HepG2 (cell line): ENCODE results near the gene CCDC57. TPM values are rescaled to one million over a fixed set of nuclear protein-coding genes. Genes with fewer than 3 reads are reported as not detected.

Source experiments
- GTF3A ChIP-seq: sonication (generic); formaldehyde crosslinking; conservative IDR thresholded peaks from 2 replicates; pipeline ENCODE4 v1.4.0; 2020; ENCODE audit warnings: mild to moderate bottlenecking, missing genetic modification reagents
- HNRNPK ChIP-seq: fragments of 200-400 bp; formaldehyde crosslinking; IDR thresholded peaks from 2 replicates; pipeline ENCODE4 v1.6.1; 2018; ENCODE audit warnings: low read length, low read depth, moderate library complexity, mild to moderate bottlenecking; ENCODE audit not compliant: poor library complexity, severe bottlenecking
- HNRNPLL ChIP-seq: fragments of 200-400 bp; formaldehyde crosslinking; IDR thresholded peaks from 2 replicates; pipeline ENCODE4 v1.6.1; 2017; ENCODE audit warnings: mild to moderate bottlenecking, low read depth, low read length; ENCODE audit not compliant: poor library complexity, severe bottlenecking
- KDM1A ChIP-seq: IDR thresholded peaks from 2 replicates; pipeline ENCODE4 v1.6.1; 2016; ENCODE audit warnings: missing compliant biosample characterization
- PCBP2 ChIP-seq: fragments of 200-400 bp; formaldehyde crosslinking; optimal IDR thresholded peaks from 2 replicates; pipeline ENCODE3; 2018; ENCODE audit warnings: low read length, low read depth; ENCODE audit not compliant: poor library complexity, severe bottlenecking
- PHF5A ChIP-seq: IDR thresholded peaks from one replicate; pipeline ENCODE4 v1.6.1; 2018; ENCODE audit warnings: low read depth, missing genetic modification reagents; ENCODE audit not compliant: unreplicated experiment
- POGK ChIP-seq: sonication (generic); formaldehyde crosslinking; conservative IDR thresholded peaks from 2 replicates; pipeline ENCODE4 v1.8.0; 2022; ENCODE audit warnings: mild to moderate bottlenecking, moderate library complexity, missing genetic modification reagents
- RAD21 ChIP-seq: fragments of 450-650 bp; formaldehyde crosslinking; IDR thresholded peaks from 2 replicates; pipeline ENCODE4 v1.5.0; 2020; ENCODE audit warnings: mild to moderate bottlenecking
- SMAD1 ChIP-seq: sonication (generic); formaldehyde crosslinking; IDR thresholded peaks from 2 replicates; pipeline ENCODE4 v1.4.0; 2020; ENCODE audit warnings: missing genetic modification reagents, low read depth, mild to moderate bottlenecking, borderline replicate concordance
- SMAD9 ChIP-seq: sonication (generic); formaldehyde crosslinking; IDR thresholded peaks from 2 replicates; pipeline ENCODE4 v1.5.1; 2020; ENCODE audit warnings: mild to moderate bottlenecking, missing genetic modification reagents
- ZBTB3 ChIP-seq: sonication (generic); formaldehyde crosslinking; IDR thresholded peaks from 2 replicates; pipeline ENCODE4 v1.4.0; 2020; ENCODE audit warnings: low read depth, mild to moderate bottlenecking, moderate library complexity, missing genetic modification reagents, borderline replicate concordance
- ZNF296 ChIP-seq: sonication (generic); formaldehyde crosslinking; conservative IDR thresholded peaks from 2 replicates; pipeline ENCODE4 v1.5.0; 2020; ENCODE audit warnings: mild to moderate bottlenecking, missing genetic modification reagents
- ZNF567 ChIP-seq: sonication (generic); formaldehyde crosslinking; IDR thresholded peaks from 2 replicates; pipeline ENCODE4 v1.8.1; 2023; ENCODE audit warnings: mild to moderate bottlenecking, missing genetic modification reagents, borderline replicate concordance
- ZNF703 ChIP-seq: sonication (generic); formaldehyde crosslinking; IDR thresholded peaks from 2 replicates; pipeline ENCODE4 v1.5.1; 2020; ENCODE audit warnings: missing genetic modification reagents, mild to moderate bottlenecking, moderate library complexity, borderline replicate concordance
- ZNF766 ChIP-seq: sonication (generic); formaldehyde crosslinking; IDR thresholded peaks from 2 replicates; pipeline ENCODE4 v1.5.0; 2020; ENCODE audit warnings: missing genetic modification reagents, borderline replicate concordance
- ZNF850 ChIP-seq: sonication (generic); formaldehyde crosslinking; conservative IDR thresholded peaks from 2 replicates; pipeline ENCODE4 v1.9.0; 2021; ENCODE audit warnings: mild to moderate bottlenecking, missing genetic modification reagents
- polyA plus RNA-seq, 8 experiments: library from polyadenylated mRNA; depleted of rRNA in 3 of 8; stranded (reverse) in 7 of 8; unstranded in 1 of 8; fragments of >200 nt; fragmentation: Illumina TruSeq in 4 of 8; extraction: Trizol in 4 of 8; gene quantifications; 2 replicates each; pipeline versions ENCODE4 v1.2.1 to v1.2.3, GENCODE V29; 2011 to 2016; ENCODE audit warnings: low read depth in 4 of 8, missing spikeins in 1 of 8, mixed read lengths in 1 of 8; ENCODE audit not compliant: insufficient read depth in 1 of 8
- total RNA-seq, 5 experiments: library from RNA; depleted of rRNA; stranded (reverse); fragments of >200 nt; fragmentation: Illumina TruSeq; extraction: Trizol; gene quantifications; 2 replicates each; pipeline ENCODE4 v1.2.3, GENCODE V29; 2016; ENCODE audit warnings: low read depth in 1 of 5
- TF ChIP-seq, protein P1 (sequence below): IDR thresholded peaks from 2 replicates; pipeline ENCODE4 v1.6.1; 2016; ENCODE audit warnings: mild to moderate bottlenecking
- TF ChIP-seq, protein P2 (sequence below): IDR thresholded peaks from 2 replicates; pipeline ENCODE4 v1.6.1; 2016; ENCODE audit warnings: low read depth
- TF ChIP-seq, protein P3 (sequence below): sonication (generic); formaldehyde crosslinking; IDR thresholded peaks from 2 replicates; pipeline ENCODE4 v1.4.0; 2020; ENCODE audit warnings: mild to moderate bottlenecking, missing genetic modification reagents
- TF ChIP-seq, protein P4 (sequence below): sonication (generic); formaldehyde crosslinking; IDR thresholded peaks from 2 replicates; pipeline ENCODE4 v1.5.1; 2020; ENCODE audit warnings: mild to moderate bottlenecking, missing genetic modification reagents

CCDC57 gene
- total and polyA plus RNA-seq, 2 of the 13 experiments (the other 11 are each of a cell fraction or from before 2014, with no cell fraction given): 59.3 to 59.9 TPM

- TF ChIP-seq HNRNPK (peak; percentile 73), PHF5A (CRISPR knock-in tag) (peak; percentile 23), KDM1A (no peak), SMAD1 (CRISPR knock-in tag) (no peak), ZBTB3 (no peak), GTF3A (CRISPR knock-in tag) (no peak), RAD21 (CRISPR knock-in tag) (peak; percentile 45; the same call in 1 of the 2 replicates), ZNF766 (CRISPR knock-in tag) (no peak), ZNF296 (CRISPR knock-in tag) (peak; percentile 27; the same call in 1 of the 2 replicates), PCBP2 (no peak), ZNF703 (CRISPR knock-in tag) (no peak), SMAD9 (CRISPR knock-in tag) (0 out of 2 replicates have a peak, but pooled peaks have one; percentile 14), ZNF850 (CRISPR knock-in tag) (0 out of 2 replicates have a peak, but pooled peaks have one; percentile 19), ZNF567 (CRISPR knock-in tag) (no peak; the same call in 1 of the 2 replicates), HNRNPLL (peak; percentile 37), POGK (CRISPR knock-in tag) (no peak)
- TF ChIP-seq, protein P1, sequence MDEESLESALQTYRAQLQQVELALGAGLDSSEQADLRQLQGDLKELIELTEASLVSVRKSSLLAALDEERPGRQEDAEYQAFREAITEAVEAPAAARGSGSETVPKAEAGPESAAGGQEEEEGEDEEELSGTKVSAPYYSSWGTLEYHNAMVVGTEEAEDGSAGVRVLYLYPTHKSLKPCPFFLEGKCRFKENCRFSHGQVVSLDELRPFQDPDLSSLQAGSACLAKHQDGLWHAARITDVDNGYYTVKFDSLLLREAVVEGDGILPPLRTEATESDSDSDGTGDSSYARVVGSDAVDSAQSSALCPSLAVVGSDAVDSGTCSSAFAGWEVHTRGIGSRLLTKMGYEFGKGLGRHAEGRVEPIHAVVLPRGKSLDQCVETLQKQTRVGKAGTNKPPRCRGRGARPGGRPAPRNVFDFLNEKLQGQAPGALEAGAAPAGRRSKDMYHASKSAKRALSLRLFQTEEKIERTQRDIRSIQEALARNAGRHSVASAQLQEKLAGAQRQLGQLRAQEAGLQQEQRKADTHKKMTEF: peak; percentile 75; the same call in 1 of the 2 replicates
- TF ChIP-seq, protein P2, sequence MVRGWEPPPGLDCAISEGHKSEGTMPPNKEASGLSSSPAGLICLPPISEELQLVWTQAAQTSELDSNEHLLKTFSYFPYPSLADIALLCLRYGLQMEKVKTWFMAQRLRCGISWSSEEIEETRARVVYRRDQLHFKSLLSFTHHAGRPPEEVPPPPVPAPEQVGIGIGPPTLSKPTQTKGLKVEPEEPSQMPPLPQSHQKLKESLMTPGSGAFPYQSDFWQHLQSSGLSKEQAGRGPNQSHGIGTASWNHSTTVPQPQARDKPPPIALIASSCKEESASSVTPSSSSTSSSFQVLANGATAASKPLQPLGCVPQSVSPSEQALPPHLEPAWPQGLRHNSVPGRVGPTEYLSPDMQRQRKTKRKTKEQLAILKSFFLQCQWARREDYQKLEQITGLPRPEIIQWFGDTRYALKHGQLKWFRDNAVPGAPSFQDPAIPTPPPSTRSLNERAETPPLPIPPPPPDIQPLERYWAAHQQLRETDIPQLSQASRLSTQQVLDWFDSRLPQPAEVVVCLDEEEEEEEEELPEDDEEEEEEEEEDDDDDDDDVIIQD (CRISPR knock-in tag): no peak
- TF ChIP-seq, protein P3, sequence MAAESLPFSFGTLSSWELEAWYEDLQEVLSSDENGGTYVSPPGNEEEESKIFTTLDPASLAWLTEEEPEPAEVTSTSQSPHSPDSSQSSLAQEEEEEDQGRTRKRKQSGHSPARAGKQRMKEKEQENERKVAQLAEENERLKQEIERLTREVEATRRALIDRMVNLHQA (CRISPR knock-in tag): no peak
- TF ChIP-seq, protein P4, sequence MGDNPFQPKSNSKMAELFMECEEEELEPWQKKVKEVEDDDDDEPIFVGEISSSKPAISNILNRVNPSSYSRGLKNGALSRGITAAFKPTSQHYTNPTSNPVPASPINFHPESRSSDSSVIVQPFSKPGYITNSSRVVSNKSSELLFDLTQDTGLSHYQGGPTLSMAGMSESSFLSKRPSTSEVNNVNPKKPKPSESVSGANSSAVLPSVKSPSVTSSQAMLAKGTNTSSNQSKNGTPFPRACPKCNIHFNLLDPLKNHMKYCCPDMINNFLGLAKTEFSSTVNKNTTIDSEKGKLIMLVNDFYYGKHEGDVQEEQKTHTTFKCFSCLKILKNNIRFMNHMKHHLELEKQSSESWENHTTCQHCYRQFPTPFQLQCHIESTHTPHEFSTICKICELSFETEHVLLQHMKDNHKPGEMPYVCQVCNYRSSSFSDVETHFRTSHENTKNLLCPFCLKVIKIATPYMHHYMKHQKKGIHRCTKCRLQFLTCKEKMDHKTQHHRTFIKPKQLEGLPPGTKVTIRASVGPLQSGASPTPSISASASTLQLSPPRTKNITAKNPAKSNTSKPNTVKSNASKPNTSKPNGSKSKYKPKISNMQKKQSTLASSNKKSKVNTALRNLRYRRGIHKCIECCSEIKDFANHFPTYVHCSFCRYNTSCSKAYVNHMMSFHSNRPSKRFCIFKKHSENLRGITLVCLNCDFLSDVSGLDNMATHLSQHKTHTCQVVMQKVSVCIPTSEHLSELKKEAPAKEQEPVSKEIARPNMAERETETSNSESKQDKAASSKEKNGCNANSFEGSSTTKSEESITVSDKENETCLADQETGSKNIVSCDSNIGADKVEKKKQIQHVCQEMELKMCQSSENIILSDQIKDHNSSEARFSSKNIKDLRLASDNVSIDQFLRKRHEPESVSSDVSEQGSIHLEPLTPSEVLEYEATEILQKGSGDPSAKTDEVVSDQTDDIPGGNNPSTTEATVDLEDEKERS: no peak; the same call in 1 of the 2 replicates
Measured at GRCh38 chr17:82098939-82099763, 113.5 kb downstream of the CCDC57 start (continued).
